Activated naive CD8-positive, alpha-beta T cell treated with anti-CD3 and anti-CD28 coated beads, Interleukin-2, amount 50 U/mL, for 24 hours (primary cell): ENCODE measurements around the gene PYCR2.
"Not testable (repeated sequence)": the region's sequence is repeated elsewhere in the genome, so short reads cannot be mapped to it uniquely, and the experiment has no call there.

ENCODE experiments used
- ATAC-seq: fragments of 150-1000 bp; cut with Tn5 transposase; one replicate; pipeline ENCODE4 v1.10.0; 2021
- DNase-seq: peaks from one replicate; pipeline ENCODE4 v3.0.0; 2021
- H3K27ac Mint-ChIP-seq: one replicate; pipeline ENCODE4 v1.8.0; 2021; ENCODE audit warnings: mild to moderate bottlenecking, mixed read lengths
- H3K27me3 Mint-ChIP-seq: one replicate; pipeline ENCODE4 v1.8.0; 2021; ENCODE audit warnings: mixed read lengths
- H3K36me3 Mint-ChIP-seq: one replicate; pipeline ENCODE4 v1.8.0; 2021; ENCODE audit warnings: low read depth, mixed read lengths
- H3K4me1 Mint-ChIP-seq: one replicate; pipeline ENCODE4 v1.8.0; 2021; ENCODE audit warnings: mixed read lengths
- H3K4me3 Mint-ChIP-seq: one replicate; pipeline ENCODE4 v1.8.0; 2021; ENCODE audit warnings: mild to moderate bottlenecking, moderate library complexity, mixed read lengths
- H3K9me3 Mint-ChIP-seq: one replicate; pipeline ENCODE4 v1.8.0; 2021; ENCODE audit warnings: mixed read lengths

PYCR2 gene

DNA sequence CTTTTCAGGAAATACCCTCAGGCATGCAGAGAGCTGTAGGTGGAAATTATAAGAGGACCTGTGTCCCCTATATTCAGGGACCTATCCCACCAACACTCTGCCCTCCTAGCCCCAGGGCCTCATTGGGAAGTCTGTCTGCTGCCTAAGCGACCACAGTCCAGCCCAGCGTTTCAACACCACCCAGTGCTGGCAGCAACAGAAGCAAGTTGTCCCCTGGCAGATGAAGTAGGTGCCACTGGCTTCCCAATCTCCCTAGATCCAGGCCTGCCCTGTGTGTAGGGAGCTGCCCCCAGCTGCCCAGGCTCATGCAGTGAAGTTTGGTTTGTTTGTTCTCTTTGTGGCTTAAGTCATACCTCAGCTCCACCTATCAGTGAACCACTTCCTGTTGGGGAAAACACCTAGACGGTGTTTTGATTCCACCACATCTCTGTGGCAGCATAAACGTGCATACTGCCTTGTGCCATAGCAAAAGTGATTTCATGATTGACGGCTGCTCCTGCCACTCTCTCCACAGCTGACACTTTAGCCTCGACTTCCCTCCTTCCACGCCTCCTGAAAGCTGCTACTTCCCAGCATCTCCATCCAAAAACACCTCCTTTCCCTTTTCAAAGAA, 27.0 kb downstream of the PYCR2 start:
- H3K27ac Mint-ChIP-seq, result peak overlapping the region; percentile 77
- H3K4me3 Mint-ChIP-seq, result peak overlapping the region; percentile 41
- H3K36me3 Mint-ChIP-seq, result peaks cover 2% of the 10 kb centered on the region
- H3K4me1 Mint-ChIP-seq, result peaks cover 33% of the 10 kb centered on the region
- DNase-seq (peak; percentile 60), ATAC-seq (peak; percentile 100)
- no peaks in the 10 kb centered on the region for H3K9me3 Mint-ChIP-seq
- H3K27me3 Mint-ChIP-seq, result no peaks in the 10 kb centered on the region

DNA sequence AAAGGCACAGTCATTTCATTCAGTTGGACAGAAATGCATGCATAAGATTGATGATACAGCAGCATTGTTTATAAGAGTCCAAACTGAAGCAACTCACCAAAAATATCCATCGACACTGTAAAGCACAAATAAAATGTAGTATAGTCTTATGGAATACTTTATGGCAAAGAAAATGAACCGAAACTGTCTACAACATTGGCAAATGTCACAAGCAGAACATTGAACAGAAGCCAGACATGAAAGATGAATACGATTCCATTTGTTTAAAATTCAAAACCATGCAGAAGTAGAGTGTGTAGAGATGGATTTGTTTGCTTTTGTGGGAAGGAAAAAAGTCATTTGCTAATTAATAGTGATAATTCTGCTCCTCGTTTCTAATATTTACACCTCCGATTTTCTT, 27.6 kb downstream of the PYCR2 start:
- no peak for ATAC-seq
- Mint-ChIP-seq H3K27ac (peak overlapping the region; percentile 77), H3K4me3 (no peak overlapping the region), H3K27me3 (no peaks in the 10 kb centered on the region), H3K36me3 (peaks cover 2% of the 10 kb centered on the region), H3K9me3 (no peaks in the 10 kb centered on the region), H3K4me1 (peaks cover 33% of the 10 kb centered on the region)
- no peak for DNase-seq

DNA sequence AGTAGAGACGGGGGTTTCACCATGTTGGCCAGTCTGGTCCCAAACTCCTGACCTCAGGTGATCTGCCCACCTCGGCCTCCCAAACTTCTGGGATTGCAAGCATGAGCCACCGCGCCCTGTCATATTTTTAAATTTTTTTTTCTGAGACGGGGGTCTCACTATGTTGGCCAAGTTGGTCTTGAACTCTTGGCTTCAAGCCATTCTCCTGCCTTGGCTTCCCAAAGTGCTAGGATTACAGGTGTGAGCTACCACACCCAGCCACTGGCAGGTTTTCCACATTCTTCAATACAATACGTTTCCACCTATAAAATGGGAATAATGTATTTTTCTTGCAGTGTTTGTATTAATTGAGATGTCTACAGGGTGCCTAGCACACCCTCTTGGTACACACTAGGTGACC, 31.7 kb downstream of the PYCR2 start:
- no peaks in the 10 kb centered on the region for H3K27me3 Mint-ChIP-seq
- H3K4me1 Mint-ChIP-seq, result peaks cover 14% of the 10 kb centered on the region
- H3K27ac Mint-ChIP-seq, result no peak overlapping the region
- no peak overlapping the region for H3K4me3 Mint-ChIP-seq
- no peaks in the 10 kb centered on the region for H3K9me3 Mint-ChIP-seq
- peaks cover 2% of the 10 kb centered on the region for H3K36me3 Mint-ChIP-seq
- ATAC-seq (no peak), DNase-seq (no peak)

DNA sequence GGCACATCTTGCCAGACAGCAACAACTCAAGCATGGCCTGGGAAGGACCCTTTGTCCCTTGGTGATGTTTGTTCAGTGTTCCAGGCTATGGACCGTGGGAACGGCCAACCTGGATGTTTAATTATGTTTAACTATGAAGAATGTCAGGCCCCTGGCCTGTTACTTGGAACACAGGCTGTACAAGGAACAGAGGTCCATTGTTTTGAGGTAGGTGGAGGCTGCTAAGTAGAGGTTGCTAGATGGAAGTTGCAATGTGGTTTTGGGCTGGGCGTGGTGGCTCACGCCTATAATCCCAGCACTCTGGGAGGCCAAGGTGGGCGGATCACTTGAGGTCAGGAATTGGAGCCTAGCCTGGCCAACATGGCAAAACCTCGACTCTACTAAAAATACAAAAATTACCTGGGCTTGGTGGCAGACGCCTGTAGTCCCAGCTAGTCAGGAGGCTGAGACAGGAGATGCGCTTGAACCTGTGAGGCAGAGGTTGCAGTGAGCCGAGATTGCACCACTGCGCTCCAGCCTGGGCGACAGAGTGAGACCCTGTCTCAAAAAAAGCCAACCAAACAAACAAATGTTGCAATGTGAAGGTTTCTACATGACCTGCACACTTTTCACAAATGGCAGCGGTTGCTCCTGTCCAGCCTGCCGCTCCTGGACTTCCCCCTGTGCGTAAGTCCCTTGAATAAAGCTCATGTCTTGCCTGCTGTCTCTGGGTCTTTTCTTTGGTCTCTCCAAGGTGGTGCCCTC, 32.6 kb downstream of the PYCR2 start:
- Mint-ChIP-seq H3K36me3 (no peaks in the 10 kb centered on the region), H3K9me3 (no peaks in the 10 kb centered on the region), H3K4me3 (no peak overlapping the region), H3K27ac (no peak overlapping the region), H3K27me3 (no peaks in the 10 kb centered on the region), H3K4me1 (peaks cover 4% of the 10 kb centered on the region)
- no peak for ATAC-seq
- no peak for DNase-seq

DNA sequence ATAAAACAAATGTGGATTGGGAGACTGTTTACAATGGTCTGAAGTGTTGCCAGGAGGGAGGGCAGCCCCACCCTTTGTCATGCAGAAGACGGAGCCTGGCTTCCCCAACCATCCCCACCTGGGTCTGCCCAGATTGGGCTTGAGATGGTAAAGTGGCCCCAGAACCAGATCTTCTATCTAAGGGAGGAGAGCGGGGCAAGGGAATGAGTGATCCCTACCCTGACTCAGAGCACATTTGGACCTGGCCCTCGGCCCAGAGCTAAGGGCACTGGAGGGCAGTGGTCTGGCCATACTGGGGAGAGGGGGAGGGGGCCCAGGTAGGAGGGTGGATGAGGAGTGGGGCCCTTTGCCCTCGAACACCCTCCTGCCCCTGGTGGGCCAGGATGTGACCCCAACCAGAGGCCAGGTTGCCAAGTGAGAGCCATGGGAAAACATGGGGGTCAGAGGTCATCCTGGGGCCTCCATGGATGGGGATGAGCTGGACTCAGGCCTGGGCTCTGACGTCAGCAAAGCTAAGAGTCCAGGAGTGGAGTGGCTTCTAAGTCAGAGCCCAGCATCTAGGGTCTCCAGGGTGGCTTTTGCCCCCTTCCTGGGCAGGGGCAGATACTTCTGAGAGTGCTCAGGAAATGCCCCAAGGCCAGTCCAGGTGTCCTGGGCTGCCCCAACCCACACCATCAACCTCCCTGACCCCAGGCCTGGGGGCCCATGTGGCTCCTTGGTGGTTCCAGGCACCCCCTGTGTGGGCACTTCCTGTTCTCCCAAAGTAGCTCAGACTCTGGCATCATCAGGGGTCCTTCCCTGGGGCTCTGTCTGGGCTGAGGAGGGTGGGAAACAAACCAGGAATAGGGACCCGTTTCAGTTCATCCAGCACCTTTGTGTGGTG, 33.5 kb downstream of the PYCR2 start:
- ATAC-seq, result no peak
- no peaks in the 10 kb centered on the region for H3K9me3 Mint-ChIP-seq

DNA sequence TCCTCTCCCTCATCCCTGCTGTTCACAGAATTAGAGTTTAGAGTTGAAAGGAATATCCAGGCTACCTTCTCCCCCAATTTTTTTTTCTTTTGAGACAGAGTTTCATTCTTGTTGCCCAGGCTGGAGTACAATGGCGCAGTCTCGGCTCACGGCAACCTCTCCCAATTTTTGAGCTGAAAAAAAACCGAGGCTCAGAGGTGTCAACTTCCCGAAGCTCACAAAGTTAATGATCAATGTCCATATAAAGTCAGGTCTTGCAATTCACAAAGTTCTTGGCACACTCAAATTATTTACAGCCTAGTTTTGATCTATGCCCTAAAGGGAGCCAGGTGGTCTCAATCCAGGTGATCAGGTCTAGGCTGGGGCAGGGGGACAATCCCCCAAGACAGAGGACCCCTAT, 34.3 kb downstream of the PYCR2 start:
- no peaks in the 10 kb centered on the region for H3K27me3 Mint-ChIP-seq
- no peaks in the 10 kb centered on the region for H3K9me3 Mint-ChIP-seq
- H3K4me1 Mint-ChIP-seq, result peaks cover 2% of the 10 kb centered on the region
- H3K27ac Mint-ChIP-seq, result no peak overlapping the region
- no peak for DNase-seq
- ATAC-seq, result no peak
- no peak overlapping the region for H3K4me3 Mint-ChIP-seq
- H3K36me3 Mint-ChIP-seq, result no peaks in the 10 kb centered on the region

More for the DNA sequence above, 33.5 kb downstream of the PYCR2 start:
- H3K4me3 Mint-ChIP-seq, result no peak overlapping the region
- H3K27me3 Mint-ChIP-seq, result no peaks in the 10 kb centered on the region
- H3K27ac Mint-ChIP-seq, result no peak overlapping the region
- no peak for DNase-seq
- no peaks in the 10 kb centered on the region for H3K36me3 Mint-ChIP-seq
- H3K4me1 Mint-ChIP-seq, result peaks cover 2% of the 10 kb centered on the region

DNA sequence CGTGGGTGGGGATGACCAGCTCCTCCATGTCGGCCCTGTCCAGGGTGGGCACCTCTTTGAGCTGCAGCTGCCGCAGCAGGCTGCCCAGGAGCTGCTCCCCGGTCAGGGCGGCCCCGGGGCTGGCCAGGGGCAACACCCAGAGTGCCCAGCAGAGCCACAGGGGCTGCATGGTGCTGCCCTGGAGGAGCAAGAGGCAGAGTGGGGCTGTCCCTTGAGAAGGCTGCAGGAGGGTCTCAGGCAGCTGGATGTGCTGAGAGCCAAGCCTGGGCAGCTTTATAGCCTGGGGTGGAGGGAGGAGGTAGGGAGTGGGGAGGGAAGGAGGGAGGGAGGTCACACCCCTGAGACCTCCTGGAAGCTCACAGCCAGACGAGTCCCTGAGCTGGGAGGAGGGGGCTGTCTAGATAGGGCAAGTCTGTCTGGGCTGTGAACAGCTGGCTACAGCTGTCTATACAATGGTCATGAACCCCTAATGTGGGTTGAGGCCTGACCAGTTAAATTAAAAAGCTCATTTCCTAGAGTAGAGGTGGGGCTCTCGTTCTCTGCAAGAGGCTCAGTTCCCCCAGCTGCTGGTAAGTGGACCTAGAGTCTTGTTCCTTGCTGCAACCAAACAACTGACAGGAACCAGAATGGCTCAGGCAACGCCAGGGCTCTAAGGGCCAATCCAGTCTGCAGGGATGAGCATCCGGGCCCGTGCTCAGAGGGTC, 35.0 kb downstream of the PYCR2 start, which contains the start of gene LEFTY1:
LEFTY1 (minus strand) TSS at position 249 of the 704 bp plus-strand sequence; CDS start at position 169, 80 bp downstream.
- H3K27ac Mint-ChIP-seq, result no peak within 1 kb of the TSS

DNA sequence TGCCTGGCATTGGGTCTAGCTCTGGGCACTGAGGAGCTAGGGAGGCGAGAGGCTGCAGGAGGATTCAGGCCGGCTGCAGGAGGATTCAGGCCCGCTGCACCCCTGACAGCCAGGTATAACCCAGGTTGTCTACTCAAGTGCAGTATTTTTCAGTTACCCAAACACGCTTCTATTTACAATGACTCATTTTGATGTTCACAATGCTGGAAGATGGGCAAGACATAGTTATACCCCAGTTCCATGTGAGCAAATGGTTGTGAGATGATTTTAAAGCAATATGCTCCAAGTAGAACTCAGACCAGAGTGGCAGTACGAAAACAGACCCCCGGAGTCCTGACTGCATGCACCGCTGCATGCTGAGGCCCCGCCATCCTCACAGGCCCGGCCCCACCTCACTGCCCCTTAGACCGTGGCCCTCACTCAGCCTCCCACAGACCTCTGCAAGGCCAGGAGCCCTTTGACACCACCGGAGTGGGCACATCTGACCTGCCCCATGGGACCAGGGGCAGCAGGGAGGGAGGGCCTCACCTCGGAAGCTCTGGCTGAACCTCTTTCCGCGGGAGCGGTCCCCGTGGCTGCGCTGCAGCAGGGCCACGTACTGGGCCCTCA, 35.7 kb downstream of the PYCR2 start:
- H3K36me3 Mint-ChIP-seq, result no peaks in the 10 kb centered on the region
- H3K9me3 Mint-ChIP-seq, result no peaks in the 10 kb centered on the region
- no peak overlapping the region for H3K4me3 Mint-ChIP-seq
- no peak for DNase-seq
- peak; percentile 26 for ATAC-seq
- H3K27me3 Mint-ChIP-seq, result no peaks in the 10 kb centered on the region
- H3K4me1 Mint-ChIP-seq, result peaks cover 7% of the 10 kb centered on the region
- no peak overlapping the region for H3K27ac Mint-ChIP-seq

More for the DNA sequence above, 35.0 kb downstream of the PYCR2 start, which contains the start of gene LEFTY1:
- no peaks in the 10 kb centered on the region for H3K36me3 Mint-ChIP-seq
- no peaks in the 10 kb centered on the region for H3K9me3 Mint-ChIP-seq
- no peak within 1 kb of the TSS for H3K4me3 Mint-ChIP-seq
- H3K27me3 Mint-ChIP-seq, result no peaks in the 10 kb centered on the region
- H3K4me1 Mint-ChIP-seq, result peaks cover 2% of the 10 kb centered on the region
- peak; percentile 28 for ATAC-seq
- DNase-seq, result no peak

DNA sequence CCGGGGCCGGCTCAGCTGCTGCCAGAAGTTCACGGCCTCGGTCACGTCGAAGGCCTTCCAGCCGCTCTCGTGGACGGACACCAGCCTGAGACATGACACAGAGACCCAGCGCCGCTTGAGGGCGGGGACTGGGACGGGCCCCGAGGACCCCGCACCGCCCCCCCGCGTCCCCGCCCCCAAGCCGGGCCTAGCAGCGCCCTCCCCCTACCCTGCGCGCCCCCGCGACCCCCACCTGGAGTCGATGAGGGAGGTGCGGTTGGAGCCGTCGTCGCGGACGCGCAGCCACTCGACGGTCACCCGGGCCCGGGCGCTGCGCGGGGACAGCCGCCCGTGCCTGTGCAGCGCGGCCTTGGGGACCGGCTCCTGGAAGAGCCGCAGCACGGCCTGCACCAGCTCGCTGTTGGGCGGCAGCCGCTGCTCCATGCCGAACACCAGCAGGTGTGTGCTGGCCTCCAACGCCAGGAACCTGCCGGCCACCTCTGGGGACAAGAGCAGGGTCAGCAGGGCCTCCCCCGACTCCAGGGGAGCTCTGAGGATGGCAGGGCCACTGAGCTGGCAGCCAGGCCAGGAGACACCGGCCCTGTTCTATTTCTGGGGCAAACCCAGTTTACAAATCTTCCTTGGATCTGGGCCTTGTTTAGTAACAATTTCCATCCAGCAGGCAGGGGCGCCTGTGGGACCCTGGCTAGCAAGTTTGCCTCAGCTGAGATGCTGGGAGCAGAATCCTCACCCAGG, 36.3 kb downstream of the PYCR2 start:
- ATAC-seq, DNase-seq, H3K27ac Mint-ChIP-seq, H3K4me3 Mint-ChIP-seq, H3K9me3 Mint-ChIP-seq, H3K36me3 Mint-ChIP-seq, H3K27me3 Mint-ChIP-seq, H3K4me1 Mint-ChIP-seq: not testable (repeated sequence)

DNA sequence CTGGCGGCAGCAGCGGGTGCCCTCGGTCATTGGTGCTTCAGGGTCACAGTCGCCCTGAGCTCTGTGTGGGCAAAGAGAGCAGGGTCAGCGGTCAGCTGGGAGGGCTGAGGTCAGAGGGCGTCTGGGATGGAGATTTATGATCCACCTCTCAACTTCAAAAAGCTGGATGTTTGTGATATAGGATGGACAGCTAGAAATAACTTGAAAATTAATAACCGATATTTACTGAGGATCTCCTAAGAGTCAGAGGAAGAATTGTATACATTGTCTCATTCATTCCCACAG, 37.1 kb downstream of the PYCR2 start:
- DNase-seq (no peak), ATAC-seq (no peak)
- H3K9me3 Mint-ChIP-seq, result no peaks in the 10 kb centered on the region
- H3K27me3 Mint-ChIP-seq, result no peaks in the 10 kb centered on the region
- H3K36me3 Mint-ChIP-seq, result no peaks in the 10 kb centered on the region
- no peak overlapping the region for H3K4me3 Mint-ChIP-seq
- H3K27ac Mint-ChIP-seq, result no peak overlapping the region
- peaks cover 10% of the 10 kb centered on the region for H3K4me1 Mint-ChIP-seq

DNA sequence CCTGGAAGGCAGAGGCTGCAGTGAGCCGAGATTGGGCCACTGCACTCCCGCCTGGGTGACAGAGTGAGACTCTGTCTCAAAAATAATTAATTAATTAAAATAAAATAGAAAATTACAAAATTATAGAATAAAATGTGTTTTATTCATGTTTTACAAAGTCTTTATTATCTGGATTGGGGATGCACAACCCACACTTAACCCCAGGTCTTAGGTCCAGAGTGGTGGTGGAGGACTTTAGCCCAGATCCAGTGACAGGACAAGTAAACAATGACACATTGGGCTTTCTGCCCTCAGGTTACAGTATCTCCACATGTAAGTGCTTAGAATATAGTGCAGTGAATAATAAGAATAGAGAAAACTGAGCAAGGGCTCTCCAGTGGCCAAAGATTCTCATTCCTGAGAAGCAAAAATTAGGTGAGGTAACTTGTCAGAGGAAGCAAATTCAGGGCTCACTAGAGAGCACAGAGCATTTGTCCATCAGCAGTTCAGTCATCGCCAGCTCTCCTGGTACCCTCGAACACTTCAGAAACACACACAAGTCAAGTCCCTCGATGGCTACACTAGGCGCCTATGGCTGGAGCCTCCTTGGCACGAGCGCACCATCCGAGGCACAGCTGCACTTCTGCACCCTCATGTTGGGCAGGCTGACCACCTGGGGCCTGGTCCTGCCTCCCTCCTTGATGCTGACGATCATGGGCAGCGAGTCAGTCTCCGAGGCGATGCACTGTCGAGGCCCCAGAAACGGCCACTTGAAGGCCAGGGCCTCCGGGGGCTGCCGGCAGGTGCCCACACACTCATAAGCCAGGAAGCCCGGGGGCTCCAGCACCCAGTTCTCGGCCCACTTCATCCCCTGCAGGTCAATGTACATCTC, 37.7 kb downstream of the PYCR2 start:
- peaks cover 11% of the 10 kb centered on the region for H3K4me1 Mint-ChIP-seq
- DNase-seq, result no peak
- no peak overlapping the region for H3K27ac Mint-ChIP-seq
- H3K27me3 Mint-ChIP-seq, result no peaks in the 10 kb centered on the region
- no peaks in the 10 kb centered on the region for H3K9me3 Mint-ChIP-seq
- no peak overlapping the region for H3K4me3 Mint-ChIP-seq
- H3K36me3 Mint-ChIP-seq, result no peaks in the 10 kb centered on the region
- no peak for ATAC-seq

DNA sequence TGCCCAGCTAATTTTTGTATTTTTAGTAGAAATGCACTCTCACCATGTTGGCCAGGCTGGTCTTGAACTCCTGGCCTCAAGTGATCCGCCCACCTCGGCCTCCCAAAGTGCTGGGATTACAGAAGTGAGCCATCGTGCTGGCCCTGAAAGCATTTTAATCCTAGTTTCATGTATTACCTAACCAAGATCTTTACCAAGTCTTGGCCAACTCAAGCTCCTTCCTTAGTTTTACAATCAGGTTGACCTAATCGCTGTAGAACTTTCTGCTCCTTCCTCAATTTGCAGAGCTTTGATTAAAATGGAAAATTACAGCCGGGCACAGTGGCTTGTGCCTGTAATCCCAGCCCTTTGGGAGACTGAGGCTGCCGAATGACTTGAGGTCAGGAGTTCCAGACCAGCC, 38.7 kb downstream of the PYCR2 start:
- H3K27me3 Mint-ChIP-seq, result no peaks in the 10 kb centered on the region
- no peak for DNase-seq
- H3K36me3 Mint-ChIP-seq, result no peaks in the 10 kb centered on the region
- ATAC-seq, result no peak
- H3K9me3 Mint-ChIP-seq, result no peaks in the 10 kb centered on the region
- H3K4me1 Mint-ChIP-seq, result peaks cover 19% of the 10 kb centered on the region
- no peak overlapping the region for H3K27ac Mint-ChIP-seq
- H3K4me3 Mint-ChIP-seq, result no peak overlapping the region
